GM19467 (cell line): ENCODE data around the gene SNRNP27.
A peak's percentile ranks its signal among the peaks of the same experiment; 100 is the strongest.
"Not testable (repeated sequence)": the region's sequence is repeated elsewhere in the genome, so short reads cannot be mapped to it uniquely, and the experiment has no call there.

Experiments used
- ATAC-seq: cut with Tn5 transposase; IDR thresholded peaks from one replicate; pipeline ENCODE4 v1.9.1; 2021; ENCODE audit warnings: mild to moderate bottlenecking, moderate library complexity; ENCODE audit not compliant: unreplicated experiment

SNRNP27 gene

GRCh38 chr2:69945441-69945840 is 51.7 kb downstream of the SNRNP27 start:
- ATAC-seq: no peak

- no peak for ATAC-seq
Measured at GRCh38 chr2:69945941-69946340, 52.2 kb downstream of the SNRNP27 start.

- peak; percentile 65 for ATAC-seq
Measured at GRCh38 chr2:69946351-69947324, 52.9 kb downstream of the SNRNP27 start.

GRCh38 chr2:69947325-69947931 is 53.7 kb downstream of the SNRNP27 start:
- no peak for ATAC-seq

- no peak for ATAC-seq
Measured at GRCh38 chr2:69948032-69948962, 54.5 kb downstream of the SNRNP27 start.

- ATAC-seq: no peak
Measured at GRCh38 chr2:69948963-69949645, 55.3 kb downstream of the SNRNP27 start.

- ATAC-seq: no peak
Measured at GRCh38 chr2:69950241-69950640, 56.5 kb downstream of the SNRNP27 start.

- not testable (repeated sequence) for ATAC-seq
Measured at GRCh38 chr2:69950671-69951070, 56.9 kb downstream of the SNRNP27 start.

GRCh38 chr2:69952336-69953115 is 58.8 kb downstream of the SNRNP27 start:
- ATAC-seq: no peak

GRCh38 chr2:69954084-69954483 is 60.3 kb downstream of the SNRNP27 start:
- no peak for ATAC-seq
